ENCODE results near the gene FIGLA. TPM values are rescaled to one million over a fixed set of nuclear protein-coding genes. Genes with fewer than 3 reads are reported as not detected.

Gene FIGLA
- total and polyA plus RNA-seq, 2 donors (not counting 1 experiment from before 2014, with no cell fraction given), result not detected

DNA sequence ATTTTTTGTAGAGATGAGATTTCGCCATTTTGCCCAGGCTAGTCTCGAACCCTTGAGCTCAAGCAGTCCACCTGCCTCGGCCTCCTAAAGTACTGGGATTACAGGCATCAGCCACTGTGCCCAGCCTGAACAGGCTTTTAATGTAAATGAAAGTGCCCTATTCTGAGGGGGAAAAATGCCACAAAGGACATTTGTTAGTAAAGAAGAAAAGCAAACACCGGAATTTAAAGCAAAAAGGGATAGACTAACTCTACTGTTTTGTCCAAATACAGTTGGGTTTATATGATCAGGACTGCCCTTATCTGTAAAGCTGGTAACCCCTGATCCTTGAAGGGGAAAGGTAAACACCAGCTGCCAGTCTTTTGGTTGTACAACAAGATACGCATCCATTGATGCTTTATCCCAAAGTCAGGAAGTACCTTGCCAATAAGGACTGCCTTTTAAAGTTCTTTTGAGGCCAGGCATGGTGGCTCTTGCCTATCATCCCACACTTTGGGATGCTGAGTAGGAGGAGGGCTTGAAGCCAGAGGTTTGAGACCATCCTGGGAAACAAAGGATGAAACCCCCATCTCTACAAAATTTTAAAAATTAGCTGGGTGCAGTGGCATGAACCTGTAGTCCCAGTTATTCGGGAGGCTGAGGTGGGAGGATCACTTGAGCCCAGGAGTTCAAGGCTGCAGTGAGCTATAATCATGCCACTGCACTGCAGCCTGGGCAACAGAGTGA lies 16.8 kb upstream of the FIGLA start:
- POLR2A ChIA-PET, result no interaction called here

DNA sequence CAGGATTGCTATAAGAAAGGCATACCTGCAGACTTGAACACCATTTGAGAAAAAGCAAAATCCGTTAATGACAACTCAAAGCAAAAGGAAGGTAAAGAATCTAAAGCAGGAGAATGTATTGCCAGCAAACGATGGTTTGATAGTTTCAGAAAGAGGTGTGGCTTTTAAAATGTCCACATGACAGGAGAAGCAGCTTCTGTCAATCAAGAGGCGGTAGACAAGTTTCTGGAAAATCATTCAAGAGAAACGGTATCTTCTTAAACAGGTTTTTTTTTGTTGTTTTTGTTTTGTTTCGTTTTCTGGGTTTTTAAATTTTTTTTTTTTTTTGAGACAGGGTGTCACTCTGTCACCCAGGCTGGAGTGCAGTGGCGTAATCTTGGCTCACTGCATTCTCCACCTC lies 16.2 kb upstream of the FIGLA start:
- Mint-ChIP-seq H3K4me3 (no peak overlapping the region), H3K27me3 (peaks cover 9% of the 10 kb centered on the region), H3K4me1 (no peaks in the 10 kb centered on the region), H3K27ac (no peak overlapping the region), H3K9me3 (ENCODE audit: insufficient read depth) (no peaks in the 10 kb centered on the region)
- Histone ChIP-seq H4K20me1 (ENCODE audit: control insufficient read depth, insufficient read depth, low read length, poor library complexity, severe bottlenecking) (no peaks in the 10 kb centered on the region), H3K79me2 (ENCODE audit: control insufficient read depth, insufficient read depth, low read length) (no peaks in the 10 kb centered on the region), H2AFZ (ENCODE audit: insufficient read depth, low read depth, low read length, poor library complexity, severe bottlenecking) (no peak overlapping the region), H3K4me1 (ENCODE audit: control insufficient read depth in 2 of 2, insufficient read depth in 2 of 2, low read length in 2 of 2) (no peaks in the 10 kb centered on the region), H3K27ac (ENCODE audit: low read length in 2 of 2) (no peak overlapping the region), H3K9me3 (ENCODE audit: control extremely low read depth in 1 of 3, control insufficient read depth in 2 of 3, insufficient read depth in 1 of 3, low read length in 2 of 3) (peaks cover 0 to 7% (median 0%) of the 10 kb centered on the region in 3 donors), H3K36me3 (replicated peaks in 1 of 2; ENCODE audit: control extremely low read depth in 1 of 2, control insufficient read depth in 1 of 2, extremely low read depth in 1 of 2, insufficient read depth in 2 of 2, low read length in 1 of 2) (no peaks in the 10 kb centered on the region), H3K4me3 (ENCODE audit: control extremely low read depth in 1 of 5, extremely low read depth in 1 of 5, insufficient read depth in 1 of 5, low read depth in 2 of 5, low read length in 4 of 5) (no peak overlapping the region), H3K27me3 (replicated peaks in 1 of 4; ENCODE audit: control extremely low read depth in 1 of 4, control insufficient read depth in 3 of 4, insufficient read depth in 4 of 4, low read length in 3 of 4) (peaks cover 0 to 7% (median 2%) of the 10 kb centered on the region in 4 experiments), H3K9ac (ENCODE audit: low read length) (no peak overlapping the region), H3K4me2 (replicated peaks; ENCODE audit: low read depth, low read length, poor library complexity, severe bottlenecking) (no peak overlapping the region)
- TF ChIP-seq, protein P1, sequence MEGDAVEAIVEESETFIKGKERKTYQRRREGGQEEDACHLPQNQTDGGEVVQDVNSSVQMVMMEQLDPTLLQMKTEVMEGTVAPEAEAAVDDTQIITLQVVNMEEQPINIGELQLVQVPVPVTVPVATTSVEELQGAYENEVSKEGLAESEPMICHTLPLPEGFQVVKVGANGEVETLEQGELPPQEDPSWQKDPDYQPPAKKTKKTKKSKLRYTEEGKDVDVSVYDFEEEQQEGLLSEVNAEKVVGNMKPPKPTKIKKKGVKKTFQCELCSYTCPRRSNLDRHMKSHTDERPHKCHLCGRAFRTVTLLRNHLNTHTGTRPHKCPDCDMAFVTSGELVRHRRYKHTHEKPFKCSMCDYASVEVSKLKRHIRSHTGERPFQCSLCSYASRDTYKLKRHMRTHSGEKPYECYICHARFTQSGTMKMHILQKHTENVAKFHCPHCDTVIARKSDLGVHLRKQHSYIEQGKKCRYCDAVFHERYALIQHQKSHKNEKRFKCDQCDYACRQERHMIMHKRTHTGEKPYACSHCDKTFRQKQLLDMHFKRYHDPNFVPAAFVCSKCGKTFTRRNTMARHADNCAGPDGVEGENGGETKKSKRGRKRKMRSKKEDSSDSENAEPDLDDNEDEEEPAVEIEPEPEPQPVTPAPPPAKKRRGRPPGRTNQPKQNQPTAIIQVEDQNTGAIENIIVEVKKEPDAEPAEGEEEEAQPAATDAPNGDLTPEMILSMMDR (IDR thresholded peaks at IDR 0.05), result no peak
- no peak for TF ChIP-seq EZH2 (IDR thresholded peaks at IDR 0.05; ENCODE audit: borderline replicate concordance, insufficient read depth, low read depth, low read length, poor library complexity, severe bottlenecking)
- intact Hi-C loops (cut with micrococcal nuclease), result no loop called here
- ChIA-PET CTCF (no interaction called here), POLR2A (no interaction called here)
- DNase-seq, result no peak
- no peak for ATAC-seq (ENCODE audit: low read depth)
- WGBS (ENCODE audit: insufficient coverage), result 61% methylated on average over 4 of the region's 6 CpGs

More for the DNA sequence above, 16.8 kb upstream of the FIGLA start:
- no peaks in the 10 kb centered on the region for H4K20me1 ChIP-seq (ENCODE audit: control insufficient read depth, insufficient read depth, low read length, poor library complexity, severe bottlenecking)
- DNase-seq (no peak), ATAC-seq (ENCODE audit: low read depth) (no peak)
- H3K27ac Mint-ChIP-seq, result no peak overlapping the region
- peaks cover 0 to 7% (median 0%) of the 10 kb centered on the region in 3 donors for H3K9me3 ChIP-seq (ENCODE audit: control extremely low read depth in 1 of 3, control insufficient read depth in 2 of 3, insufficient read depth in 1 of 3, low read length in 2 of 3)
- no peaks in the 10 kb centered on the region for H3K79me2 ChIP-seq (ENCODE audit: control insufficient read depth, insufficient read depth, low read length)
- no peak overlapping the region for H3K4me2 ChIP-seq (replicated peaks; ENCODE audit: low read depth, low read length, poor library complexity, severe bottlenecking)
- H3K27me3 Mint-ChIP-seq, result peaks cover 9% of the 10 kb centered on the region
- no peaks in the 10 kb centered on the region for H3K4me1 ChIP-seq (ENCODE audit: control insufficient read depth in 2 of 2, insufficient read depth in 2 of 2, low read length in 2 of 2)
- no peaks in the 10 kb centered on the region for H3K9me3 Mint-ChIP-seq (ENCODE audit: insufficient read depth)
- no peaks in the 10 kb centered on the region for H3K36me3 ChIP-seq (replicated peaks in 1 of 2; ENCODE audit: control extremely low read depth in 1 of 2, control insufficient read depth in 1 of 2, extremely low read depth in 1 of 2, insufficient read depth in 2 of 2, low read length in 1 of 2)
- H3K27ac ChIP-seq (ENCODE audit: low read length in 2 of 2), result no peak overlapping the region
- CTCF ChIA-PET, result no interaction called here
- peaks cover 0 to 7% (median 2%) of the 10 kb centered on the region in 4 experiments for H3K27me3 ChIP-seq (replicated peaks in 1 of 4; ENCODE audit: control extremely low read depth in 1 of 4, control insufficient read depth in 3 of 4, insufficient read depth in 4 of 4, low read length in 3 of 4)
- H3K9ac ChIP-seq (ENCODE audit: low read length), result no peak overlapping the region
- no peak overlapping the region for H2AFZ ChIP-seq (ENCODE audit: insufficient read depth, low read depth, low read length, poor library complexity, severe bottlenecking)
- intact Hi-C loops (cut with micrococcal nuclease), result no loop called here
- WGBS (ENCODE audit: insufficient coverage), result 84% methylated on average over 5 of the region's 6 CpGs
- no peaks in the 10 kb centered on the region for H3K4me1 Mint-ChIP-seq
- TF ChIP-seq EZH2 (IDR thresholded peaks at IDR 0.05; ENCODE audit: borderline replicate concordance, insufficient read depth, low read depth, low read length, poor library complexity, severe bottlenecking), result no peak
- TF ChIP-seq, protein P1 (IDR thresholded peaks at IDR 0.05), result no peak
- H3K4me3 ChIP-seq (ENCODE audit: control extremely low read depth in 1 of 5, extremely low read depth in 1 of 5, insufficient read depth in 1 of 5, low read depth in 2 of 5, low read length in 4 of 5), result no peak overlapping the region
- no peak overlapping the region for H3K4me3 Mint-ChIP-seq

Data from B cell (primary cell).